SK-N-SH (cell line): ENCODE data around the gene SLC25A21. TPM values are rescaled to one million over a fixed set of nuclear protein-coding genes. Genes with fewer than 3 reads are reported as not detected.

ENCODE experiments used
- CTCF ChIA-PET: fragments of 300-600, 350-600 bp; formaldehyde crosslinking; extraction: SDS; loops from one replicate; lab custom pipeline; 2021; lab: Yijun Ruan, JAX
- POLR2A ChIA-PET: fragments of 350-600 bp; sonication (Branson Sonifier 250); formaldehyde crosslinking; extraction: SDS; loops from one replicate; lab custom pipeline; 2020; ENCODE audit warnings: antibody characterized with exemption, inconsistent platforms; lab: Yijun Ruan, JAX
- DNase-seq: peaks from one replicate; pipeline ENCODE4 v3.0.0; 2012
- H2AFZ ChIP-seq: fragments of 200-600 bp; sonication (generic); 2 replicates; pipeline ENCODE4 v1.8.1; 2016; ENCODE audit warnings: antibody characterized with exemption, mild to moderate bottlenecking, low read depth
- H3F3A ChIP-seq: fragments of 200-600 bp; sonication (generic); replicated peaks from 2 replicates; pipeline ENCODE3; 2016; ENCODE audit warnings: antibody characterized with exemption, mild to moderate bottlenecking; ENCODE audit not compliant: insufficient read depth
- H3K27ac ChIP-seq, 2 experiments: fragments of 200-500 bp in 1 of 2; fragments of 200-600 bp in 1 of 2; sonication (Bioruptor generic) in 1 of 2; sonication (generic), shearing (Covaris generic) in 1 of 2; 2 replicates each; pipeline versions ENCODE4 v1.5.1 to v1.6.1; 2014 to 2016; ENCODE audit warnings: low read depth in 2 of 2, inconsistent platforms in 1 of 2, low read length in 1 of 2, mild to moderate bottlenecking in 1 of 2, mixed read lengths in 1 of 2
- H3K27me3 ChIP-seq: fragments of 200-600 bp; sonication (generic), shearing (Covaris generic); 2 replicates; pipeline ENCODE4 v1.6.1; 2016; ENCODE audit warnings: mixed run types; ENCODE audit not compliant: insufficient read depth
- H3K36me3 ChIP-seq, 2 experiments: fragments of 200-500 bp in 1 of 2; fragments of 200-600 bp in 1 of 2; sonication (Bioruptor generic) in 1 of 2; sonication (generic) in 1 of 2; replicated peaks in 1 of 2; 2 replicates each; pipeline versions ENCODE3 to v1.5.1; 2014 to 2016; ENCODE audit warnings: low read length in 1 of 2, mild to moderate bottlenecking in 1 of 2; ENCODE audit not compliant: insufficient read depth in 2 of 2, control insufficient read depth in 1 of 2
- H3K4me1 ChIP-seq, 2 experiments: fragments of 200-500 bp in 1 of 2; fragments of 200-600 bp in 1 of 2; sonication (Bioruptor generic) in 1 of 2; sonication (generic), shearing (Covaris generic) in 1 of 2; 2 replicates each; pipeline versions ENCODE4 v1.5.1 to v1.6.1; 2014 to 2016; ENCODE audit warnings: low read depth in 1 of 2, low read length in 1 of 2, mixed run types in 1 of 2; ENCODE audit not compliant: insufficient read depth in 2 of 2, control insufficient read depth in 1 of 2
- H3K4me2 ChIP-seq: fragments of 200-600 bp; sonication (generic), shearing (Covaris generic); 2 replicates; pipeline ENCODE4 v1.6.1; 2017; ENCODE audit warnings: mixed run types
- H3K4me3 ChIP-seq, 2 experiments: fragments of 200-500 bp in 1 of 2; fragments of 200-600 bp in 1 of 2; sonication (Bioruptor generic) in 1 of 2; sonication (generic), shearing (Covaris generic) in 1 of 2; 2 replicates each; pipeline versions ENCODE4 v1.5.1 to v1.8.1; 2014 to 2016; ENCODE audit warnings: low read depth in 2 of 2, inconsistent platforms in 1 of 2, low read length in 1 of 2, mild to moderate bottlenecking in 1 of 2, mixed read lengths in 1 of 2, moderate library complexity in 1 of 2
- H3K79me2 ChIP-seq: fragments of 200-600 bp; sonication (generic); 2 replicates; pipeline ENCODE4 v1.8.1; 2017; ENCODE audit warnings: mild to moderate bottlenecking; ENCODE audit not compliant: insufficient read depth
- H3K9ac ChIP-seq: fragments of 200-600 bp; sonication (generic); 2 replicates; pipeline ENCODE4 v1.6.1; 2017; ENCODE audit warnings: mixed run types
- H3K9me2 ChIP-seq: fragments of 200-600 bp; sonication (generic); 2 replicates; pipeline ENCODE4 v1.6.1; 2017; ENCODE audit warnings: mixed run types
- H3K9me3 ChIP-seq: fragments of 200-600 bp; sonication (generic); 2 replicates; pipeline ENCODE4 v1.6.1; 2017; ENCODE audit warnings: mixed run types, mild to moderate bottlenecking, moderate library complexity
- H4K20me1 ChIP-seq: fragments of 200-600 bp; sonication (generic); 2 replicates; pipeline ENCODE4 v1.6.1; 2017; ENCODE audit warnings: mild to moderate bottlenecking, mixed run types; ENCODE audit not compliant: insufficient read depth
- CHD2 ChIP-seq: fragments of 150-350 bp; IDR thresholded peaks from 2 replicates; pipeline ENCODE4 v1.6.1; 2018; ENCODE audit warnings: low read length; ENCODE audit not compliant: partially characterized antibody
- ELF1 ChIP-seq: IDR thresholded peaks from 2 replicates; pipeline ENCODE4 v1.4.0; 2012
- EP300 ChIP-seq, 2 experiments: IDR thresholded peaks; 2 replicates each; pipeline versions ENCODE4 v1.4.0 to v1.6.1; 2012; ENCODE audit warnings: borderline replicate concordance in 1 of 2, low read depth in 1 of 2, low read length in 1 of 2
- EZH2phosphoT487 ChIP-seq: fragments of 200-600 bp; sonication (generic); IDR thresholded peaks from 2 replicates; pipeline ENCODE4 v1.6.1; 2017; ENCODE audit warnings: low read depth, mixed run types, mild to moderate bottlenecking, antibody characterized with exemption, moderate library complexity, borderline replicate concordance
- FOSL2 ChIP-seq: IDR thresholded peaks from 2 replicates; pipeline ENCODE4 v1.4.0; 2012; ENCODE audit warnings: low read depth, mild to moderate bottlenecking, moderate library complexity, borderline replicate concordance
- FOXJ3 ChIP-seq: sonication (generic); formaldehyde crosslinking; IDR thresholded peaks from 2 replicates; pipeline ENCODE4 v1.5.1; 2020; ENCODE audit warnings: mild to moderate bottlenecking, missing genetic modification reagents
- GABPA ChIP-seq: IDR thresholded peaks from 2 replicates; pipeline ENCODE4 v1.4.0; 2012; ENCODE audit warnings: low read depth, mild to moderate bottlenecking
- MAX ChIP-seq: IDR thresholded peaks from 2 replicates; pipeline ENCODE4 v1.4.0; 2012; ENCODE audit warnings: low read depth
- NFIC ChIP-seq: IDR thresholded peaks from 2 replicates; pipeline ENCODE4 v1.4.0; 2012; ENCODE audit warnings: borderline replicate concordance
- NRF1 ChIP-seq: IDR thresholded peaks from 2 replicates; pipeline ENCODE4 v1.6.1; 2012; ENCODE audit warnings: low read depth, mild to moderate bottlenecking, low read length
- RCOR1 ChIP-seq: fragments of 150-350 bp; IDR thresholded peaks from 2 replicates; pipeline ENCODE4 v1.6.1; 2017; ENCODE audit warnings: antibody characterized with exemption, low read length
- SIN3A ChIP-seq: IDR thresholded peaks from 2 replicates; pipeline ENCODE4 v1.6.1; 2012; ENCODE audit warnings: low read depth, mild to moderate bottlenecking, low read length, moderate library complexity, borderline replicate concordance
- WGBS: methylation state at CpG from one replicate; pipeline ENCODE4 v1.1.6; 2017; ENCODE audit warnings: low lambda C conversion rate; 5-methylcytosine and 5-hydroxymethylcytosine counted together
- polyA plus RNA-seq, 3 experiments: library from polyadenylated mRNA; depleted of rRNA; stranded (reverse); fragments of >200 nt; gene quantifications; 2 replicates each; pipeline ENCODE4 v1.2.3, GENCODE V29; 2012
- TF ChIP-seq, protein P1 (sequence below): IDR thresholded peaks from 2 replicates; pipeline ENCODE4; 2012
- TF ChIP-seq, protein P2 (sequence below): IDR thresholded peaks from 2 replicates; pipeline ENCODE4 v1.4.0; 2012; ENCODE audit warnings: low read depth, borderline replicate concordance

SLC25A21 gene
- polyA plus RNA-seq, 1 of the 3 experiments (the other 2 are of a cell fraction) = not detected

DNA sequence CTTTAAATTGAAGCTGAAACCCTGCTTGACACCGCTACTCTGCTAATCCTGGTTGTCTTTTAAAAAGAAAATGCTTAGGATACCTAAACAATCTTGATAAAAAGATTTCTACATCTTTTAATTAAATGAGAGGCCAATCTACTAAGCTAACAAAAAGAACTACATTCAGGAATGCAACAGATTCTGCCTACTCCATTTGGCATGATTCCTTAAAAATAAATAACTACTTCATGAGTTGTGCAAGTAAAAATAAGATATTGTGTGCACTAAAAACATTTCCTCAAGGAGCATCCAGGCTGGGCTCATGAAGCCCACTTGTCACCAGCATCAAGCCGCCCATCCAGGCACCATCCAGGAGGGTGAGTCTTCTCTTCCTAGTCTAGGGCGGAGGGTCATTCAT is 313.3 kb downstream of the SLC25A21 start:
- POLR2A ChIA-PET = no interaction called here
- Histone ChIP-seq H4K20me1 (no peaks in the 10 kb centered on the region), H3K9me3 (no peaks in the 10 kb centered on the region)
- TF ChIP-seq EZH2phosphoT487 (no peak), GABPA (no peak), CHD2 (no peak), SIN3A (no peak), MAX (no peak)
- TF ChIP-seq, all 33 proteins: peak for 0
- Histone ChIP-seq H3K27ac (no peak overlapping the region), H3K9me2 (no peaks in the 10 kb centered on the region), H3F3A (no peaks in the 10 kb centered on the region), H3K4me1 (no peaks in the 10 kb centered on the region), H3K9ac (no peak overlapping the region), H3K27me3 (no peaks in the 10 kb centered on the region), H3K79me2 (no peaks in the 10 kb centered on the region), H3K4me3 (no peak overlapping the region), H2AFZ (no peak overlapping the region), H3K36me3 (no peaks in the 10 kb centered on the region), H3K4me2 (no peak overlapping the region)
- no peak for DNase-seq
- CTCF ChIA-PET = no interaction called here
- WGBS = 7% methylated on average over 1 of the region's 3 CpGs

GRCh38 chr14:36857842-36858445 is 314.5 kb downstream of the SLC25A21 start:
- no peaks in the 10 kb centered on the region for H4K20me1 ChIP-seq
- H3K27me3 ChIP-seq = no peaks in the 10 kb centered on the region
- no peak overlapping the region for H3K4me3 ChIP-seq
- 17% methylated on average over 4 of the region's 5 CpGs for WGBS
- ChIA-PET CTCF (no interaction called here), POLR2A (no interaction called here)
- no peaks in the 10 kb centered on the region for H3K36me3 ChIP-seq
- no peak for DNase-seq
- no peaks in the 10 kb centered on the region for H3K4me1 ChIP-seq
- no peaks in the 10 kb centered on the region for H3K79me2 ChIP-seq
- no peak overlapping the region for H3K9ac ChIP-seq
- H3K4me2 ChIP-seq = no peak overlapping the region
- no peaks in the 10 kb centered on the region for H3F3A ChIP-seq
- H3K27ac ChIP-seq = no peak overlapping the region
- H3K9me3 ChIP-seq = no peaks in the 10 kb centered on the region
- H2AFZ ChIP-seq = no peak overlapping the region
- TF ChIP-seq NFIC (no peak), FOSL2 (no peak), EP300 (IDR thresholded peaks at IDR 0.05; ENCODE audit: borderline replicate concordance in 1 of 2, low read depth in 1 of 2, low read length in 1 of 2) (no peak), NRF1 (no peak), ELF1 (no peak), FOXJ3 (CRISPR knock-in tag) (no peak), RCOR1 (no peak)
- TF ChIP-seq, protein P1, sequence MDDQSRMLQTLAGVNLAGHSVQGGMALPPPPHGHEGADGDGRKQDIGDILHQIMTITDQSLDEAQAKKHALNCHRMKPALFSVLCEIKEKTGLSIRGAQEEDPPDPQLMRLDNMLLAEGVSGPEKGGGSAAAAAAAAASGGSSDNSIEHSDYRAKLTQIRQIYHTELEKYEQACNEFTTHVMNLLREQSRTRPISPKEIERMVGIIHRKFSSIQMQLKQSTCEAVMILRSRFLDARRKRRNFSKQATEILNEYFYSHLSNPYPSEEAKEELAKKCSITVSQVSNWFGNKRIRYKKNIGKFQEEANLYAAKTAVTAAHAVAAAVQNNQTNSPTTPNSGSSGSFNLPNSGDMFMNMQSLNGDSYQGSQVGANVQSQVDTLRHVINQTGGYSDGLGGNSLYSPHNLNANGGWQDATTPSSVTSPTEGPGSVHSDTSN = no peak
- TF ChIP-seq, protein P2, sequence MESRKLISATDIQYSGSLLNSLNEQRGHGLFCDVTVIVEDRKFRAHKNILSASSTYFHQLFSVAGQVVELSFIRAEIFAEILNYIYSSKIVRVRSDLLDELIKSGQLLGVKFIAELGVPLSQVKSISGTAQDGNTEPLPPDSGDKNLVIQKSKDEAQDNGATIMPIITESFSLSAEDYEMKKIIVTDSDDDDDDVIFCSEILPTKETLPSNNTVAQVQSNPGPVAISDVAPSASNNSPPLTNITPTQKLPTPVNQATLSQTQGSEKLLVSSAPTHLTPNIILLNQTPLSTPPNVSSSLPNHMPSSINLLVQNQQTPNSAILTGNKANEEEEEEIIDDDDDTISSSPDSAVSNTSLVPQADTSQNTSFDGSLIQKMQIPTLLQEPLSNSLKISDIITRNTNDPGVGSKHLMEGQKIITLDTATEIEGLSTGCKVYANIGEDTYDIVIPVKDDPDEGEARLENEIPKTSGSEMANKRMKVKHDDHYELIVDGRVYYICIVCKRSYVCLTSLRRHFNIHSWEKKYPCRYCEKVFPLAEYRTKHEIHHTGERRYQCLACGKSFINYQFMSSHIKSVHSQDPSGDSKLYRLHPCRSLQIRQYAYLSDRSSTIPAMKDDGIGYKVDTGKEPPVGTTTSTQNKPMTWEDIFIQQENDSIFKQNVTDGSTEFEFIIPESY = no peak
- no peaks in the 10 kb centered on the region for H3K9me2 ChIP-seq
